ENCODE measurements around the gene SNPH.
"Not testable (repeated sequence)": the region's sequence is repeated elsewhere in the genome, so short reads cannot be mapped to it uniquely, and the experiment has no call there.

Gene SNPH

DNA sequence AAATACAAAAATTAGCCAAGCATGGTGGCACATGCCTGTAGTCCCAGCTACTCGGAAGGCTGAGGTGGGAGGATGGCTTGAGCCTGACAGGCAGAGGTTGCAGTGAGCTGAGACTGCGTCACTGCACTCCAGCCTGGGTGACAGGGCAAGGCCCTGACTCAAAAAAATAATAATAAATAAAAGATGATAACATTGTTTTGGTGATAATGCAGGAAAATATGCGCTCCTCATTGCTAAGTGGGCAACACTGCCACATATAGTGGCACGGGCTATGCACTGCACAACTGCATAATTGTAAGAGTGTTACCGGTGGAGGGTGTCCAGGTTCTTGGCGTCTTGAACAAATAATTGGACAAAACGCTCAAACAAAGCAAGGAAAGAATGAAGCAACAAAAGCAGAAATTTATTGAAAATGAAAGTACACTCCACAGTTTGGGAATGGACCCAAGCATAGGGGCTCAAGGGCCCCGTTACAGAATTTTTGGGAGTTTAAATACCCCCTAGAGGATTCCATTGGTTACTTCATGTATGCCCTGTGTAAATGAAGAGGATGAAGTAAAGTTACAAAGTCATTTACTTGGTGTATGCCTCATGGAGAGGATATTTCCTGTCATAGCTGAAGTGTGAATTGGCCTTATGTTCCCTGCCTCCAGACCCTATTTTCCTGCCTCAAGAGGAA, 77.5 kb downstream of the SNPH start:
- DNase-seq: not testable (repeated sequence)

- DNase-seq: no peak
These were observed 79.1 kb downstream of the SNPH start for GRCh38 chr20:1345030-1345755.

- DNase-seq: no peak
These were observed 79.6 kb downstream of the SNPH start for GRCh38 chr20:1345756-1346093.

DNA sequence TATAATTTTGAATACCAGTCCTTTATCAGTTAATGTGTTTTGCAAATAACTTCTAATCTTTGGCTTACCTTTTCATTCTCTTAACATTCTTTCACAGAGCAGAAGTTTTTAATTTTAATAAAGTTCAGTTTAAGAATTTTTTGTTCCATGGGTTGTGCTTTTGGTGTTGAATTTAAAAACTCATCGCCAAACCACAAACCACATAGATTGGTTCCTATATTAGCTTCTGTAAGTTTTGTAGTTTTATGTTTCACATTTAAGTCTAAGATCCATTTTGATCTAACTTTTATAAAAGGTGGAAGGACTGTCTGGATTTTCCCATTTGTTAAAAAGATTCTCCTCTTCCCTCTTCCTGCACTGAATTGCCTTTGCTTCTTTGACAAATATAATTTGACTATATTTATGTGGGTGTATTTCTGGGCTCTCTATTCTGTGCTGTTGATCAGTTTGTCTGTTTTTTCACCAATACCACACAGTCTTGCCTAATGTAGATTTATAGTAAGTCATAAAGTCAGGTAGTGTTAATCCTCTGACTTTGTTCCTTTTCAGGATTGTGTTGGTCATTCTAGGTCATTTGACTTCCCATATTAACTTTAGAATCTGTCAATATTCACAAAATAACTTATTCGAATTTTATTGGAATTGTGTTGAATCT, 80.3 kb downstream of the SNPH start:
- DNase-seq: no peak

DNA sequence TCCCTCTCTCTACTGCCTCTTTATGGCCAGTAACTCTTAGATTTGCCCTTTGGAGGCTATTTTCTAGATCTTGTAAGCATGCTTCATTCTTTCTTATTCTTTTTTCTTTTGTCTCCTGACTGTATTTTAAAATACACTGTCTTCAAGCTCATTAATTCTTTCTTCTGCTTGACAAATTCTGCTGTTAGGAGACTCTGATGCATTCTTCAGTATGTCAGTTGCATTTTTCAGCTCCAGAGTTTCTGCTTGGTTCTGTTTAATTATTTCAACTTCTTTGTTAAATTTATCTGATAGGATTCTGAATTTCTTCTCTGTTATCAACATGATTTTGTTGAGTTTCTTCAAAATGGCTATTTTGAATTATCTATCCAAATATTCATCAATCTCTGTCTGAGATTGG, 87.9 kb downstream of the SNPH start:
- DNase-seq: no peak

GRCh38 chr20:1357921-1358671, 92.0 kb downstream of the SNPH start:
- DNase-seq: no peak
